OCI-LY1 (cell line): ENCODE results near the gene HDAC1.
A peak's percentile ranks its signal among the peaks of the same experiment; 100 is the strongest.

Experiments
- H2AFZ ChIP-seq: fragments of 200-600 bp; sonication (generic), shearing (Covaris generic); 2 replicates; pipeline ENCODE4 v1.6.0; 2014; ENCODE audit warnings: antibody characterized with exemption, mild to moderate bottlenecking, low read length
- H3F3A ChIP-seq: fragments of 200-600 bp; sonication (generic), shearing (Covaris generic); 2 replicates; pipeline ENCODE4 v1.6.0; 2014; ENCODE audit warnings: mild to moderate bottlenecking, antibody characterized with exemption, low read length, moderate library complexity; ENCODE audit not compliant: insufficient read depth
- H3K27ac ChIP-seq: fragments of 200-600 bp; sonication (generic); 2 replicates; pipeline ENCODE4 v1.5.1; 2014; ENCODE audit warnings: low read length, mixed run types, mild to moderate bottlenecking, low read depth; ENCODE audit not compliant: poor library complexity, severe bottlenecking
- H3K27me3 ChIP-seq: fragments of 200-600 bp; sonication (generic); 2 replicates; pipeline ENCODE4 v1.6.0; 2014; ENCODE audit warnings: antibody characterized with exemption, mild to moderate bottlenecking, low read length, moderate library complexity; ENCODE audit not compliant: insufficient read depth
- H3K36me3 ChIP-seq: fragments of 200-600 bp; sonication (generic); 2 replicates; pipeline ENCODE4 v1.6.1; 2014; ENCODE audit warnings: mild to moderate bottlenecking, antibody characterized with exemption, low read length, moderate library complexity, mixed read lengths; ENCODE audit not compliant: insufficient read depth
- H3K4me1 ChIP-seq: fragments of 200-600 bp; sonication (generic); 2 replicates; pipeline ENCODE4 v1.5.1; 2014; ENCODE audit warnings: mild to moderate bottlenecking, low read length, moderate library complexity; ENCODE audit not compliant: insufficient read depth, severe bottlenecking
- H3K4me2 ChIP-seq: fragments of 200-600 bp; sonication (generic), shearing (Covaris generic); 2 replicates; pipeline ENCODE4 v1.6.1; 2014; ENCODE audit warnings: low read length
- H3K4me3 ChIP-seq: fragments of 200-600 bp; sonication (generic); 2 replicates; pipeline ENCODE4 v1.5.1; 2014; ENCODE audit warnings: low read length, low read depth, mild to moderate bottlenecking, mixed read lengths; ENCODE audit not compliant: poor library complexity, severe bottlenecking
- H3K79me2 ChIP-seq: fragments of 200-600 bp; shearing (Covaris generic); 2 replicates; pipeline ENCODE4 v1.6.1; 2016; ENCODE audit warnings: mixed run types, low read length, mixed read lengths; ENCODE audit not compliant: insufficient read depth
- H3K9ac ChIP-seq: fragments of 200-600 bp; sonication (generic), shearing (Covaris generic); 2 replicates; pipeline ENCODE4 v1.6.1; 2014; ENCODE audit warnings: mild to moderate bottlenecking, low read length, mixed read lengths
- H3K9me2 ChIP-seq: fragments of 200-600 bp; sonication (generic), shearing (Covaris generic); 2 replicates; pipeline ENCODE4 v1.6.1; 2014; ENCODE audit warnings: low read depth, mild to moderate bottlenecking, low read length, mixed read lengths
- H3K9me3 ChIP-seq: fragments of 200-600 bp; shearing (Covaris generic); 2 replicates; pipeline ENCODE4 v1.6.1; 2014; ENCODE audit warnings: low read length, mixed read lengths
- H4K20me1 ChIP-seq: fragments of 200-600 bp; sonication (generic), shearing (Covaris generic); 2 replicates; pipeline ENCODE4 v1.6.0; 2016; ENCODE audit warnings: mild to moderate bottlenecking, low read length; ENCODE audit not compliant: insufficient read depth
- CTCF ChIP-seq: fragments of 200-600 bp; sonication (generic), shearing (Covaris generic); IDR thresholded peaks from 2 replicates; pipeline ENCODE4 v1.5.1; 2017; ENCODE audit warnings: mild to moderate bottlenecking, antibody characterized with exemption, low read length, moderate library complexity, mixed read lengths
- EZH2 ChIP-seq: fragments of 200-600 bp; sonication (generic), shearing (Covaris generic); IDR thresholded peaks from 2 replicates; pipeline ENCODE4 v1.8.0; 2017; ENCODE audit warnings: borderline replicate concordance, mixed run types, mild to moderate bottlenecking, antibody characterized with exemption, low read length, moderate library complexity, mixed read lengths

The HDAC1 gene

GRCh38 chr1:32247452-32247851 lies 44.4 kb upstream of the HDAC1 start:
- H3K27me3 ChIP-seq: no peaks in the 10 kb centered on the region
- no peak overlapping the region for H3K4me2 ChIP-seq
- no peaks in the 10 kb centered on the region for H4K20me1 ChIP-seq
- H3K36me3 ChIP-seq: no peaks in the 10 kb centered on the region
- peak overlapping the region; percentile 100 for H3K27ac ChIP-seq
- H3K4me1 ChIP-seq: peaks cover 68% of the 10 kb centered on the region
- no peak for TF ChIP-seq CTCF
- TF ChIP-seq EZH2: no peak
- H3K9me2 ChIP-seq: no peaks in the 10 kb centered on the region
- peaks cover 7% of the 10 kb centered on the region for H3F3A ChIP-seq
- no peaks in the 10 kb centered on the region for H3K9me3 ChIP-seq
- H3K79me2 ChIP-seq: no peaks in the 10 kb centered on the region
- no peak overlapping the region for H2AFZ ChIP-seq
- no peak overlapping the region for H3K4me3 ChIP-seq
- H3K9ac ChIP-seq: no peak overlapping the region; the same call in 1 of the 2 replicates

GRCh38 chr1:32247983-32248889 lies 43.6 kb upstream of the HDAC1 start:
- Histone ChIP-seq H3K4me2 (peak overlapping the region; percentile 44; the same call in 1 of the 2 replicates), H3K27ac (peak overlapping the region; percentile 100), H3K9me2 (no peaks in the 10 kb centered on the region), H3K4me1 (peaks cover 73% of the 10 kb centered on the region), H3K4me3 (no peak overlapping the region), H3K9ac (peak overlapping the region; percentile 35; the same call in 1 of the 2 replicates), H4K20me1 (no peaks in the 10 kb centered on the region), H3K9me3 (no peaks in the 10 kb centered on the region), H2AFZ (no peak overlapping the region), H3K79me2 (no peaks in the 10 kb centered on the region), H3F3A (peaks cover 7% of the 10 kb centered on the region), H3K27me3 (no peaks in the 10 kb centered on the region), H3K36me3 (no peaks in the 10 kb centered on the region)
- TF ChIP-seq EZH2: no peak
- peak; percentile 94 for TF ChIP-seq CTCF

GRCh38 chr1:32249831-32250525 lies 41.9 kb upstream of the HDAC1 start:
- no peak overlapping the region for H2AFZ ChIP-seq
- TF ChIP-seq EZH2 (no peak), CTCF (no peak)
- H3K36me3 ChIP-seq: no peaks in the 10 kb centered on the region
- peak overlapping the region; percentile 100 for H3K27ac ChIP-seq
- H4K20me1 ChIP-seq: no peaks in the 10 kb centered on the region
- H3K4me1 ChIP-seq: peaks cover 90% of the 10 kb centered on the region
- H3K4me2 ChIP-seq: peak overlapping the region; percentile 69
- peak overlapping the region; percentile 50 for H3K4me3 ChIP-seq
- no peaks in the 10 kb centered on the region for H3K9me3 ChIP-seq
- H3K27me3 ChIP-seq: no peaks in the 10 kb centered on the region
- peaks cover 10% of the 10 kb centered on the region for H3F3A ChIP-seq
- peak overlapping the region; percentile 74 for H3K9ac ChIP-seq
- H3K79me2 ChIP-seq: no peaks in the 10 kb centered on the region
- no peaks in the 10 kb centered on the region for H3K9me2 ChIP-seq
